ENCODE data around the gene EYA2.

Gene EYA2

GRCh38 chr20:47066484-47067270 lies 172.0 kb downstream of the EYA2 start:
- Histone ChIP-seq H3K79me2 (ENCODE audit: insufficient read depth, low read length) (no peaks in the 10 kb centered on the region), H3K4me2 (ENCODE audit: low read depth, low read length, poor library complexity, severe bottlenecking) (no peak overlapping the region), H2AFZ (ENCODE audit: low read length) (no peak overlapping the region), H3F3A (ENCODE audit: low read depth) (no peaks in the 10 kb centered on the region), H3K36me3 (ENCODE audit: insufficient read depth, low read length) (no peaks in the 10 kb centered on the region), H3K4me3 (ENCODE audit: low read length, poor library complexity, severe bottlenecking) (no peak overlapping the region), H3K9me2 (replicated peaks; ENCODE audit: low read depth, low read length) (no peaks in the 10 kb centered on the region), H3K9me3 (ENCODE audit: insufficient read depth, low read depth, low read length) (peaks cover 10% of the 10 kb centered on the region; the same call in 1 of the 2 replicates), H4K20me1 (ENCODE audit: insufficient read depth, low read length, poor library complexity, severe bottlenecking) (no peaks in the 10 kb centered on the region), H3K9ac (ENCODE audit: low read depth, low read length, poor library complexity, severe bottlenecking) (no peak overlapping the region), H3K4me1 (ENCODE audit: insufficient read depth, low read length, poor library complexity, severe bottlenecking) (no peaks in the 10 kb centered on the region), H3K27me3 (ENCODE audit: insufficient read depth, low read length, poor library complexity, severe bottlenecking) (no peaks in the 10 kb centered on the region)
- TF ChIP-seq CTCF (conservative IDR thresholded peaks at IDR 0.05; ENCODE audit: low read length) (no peak), EZH2phosphoT487 (IDR thresholded peaks at IDR 0.05; ENCODE audit: borderline replicate concordance) (no peak)

- H3K9me2 ChIP-seq (replicated peaks; ENCODE audit: low read depth, low read length): no peaks in the 10 kb centered on the region
- H3K79me2 ChIP-seq (ENCODE audit: insufficient read depth, low read length): no peaks in the 10 kb centered on the region
- no peak overlapping the region for H3K4me3 ChIP-seq (ENCODE audit: low read length, poor library complexity, severe bottlenecking)
- no peaks in the 10 kb centered on the region for H3K27me3 ChIP-seq (ENCODE audit: insufficient read depth, low read length, poor library complexity, severe bottlenecking)
- no peak overlapping the region for H3K4me2 ChIP-seq (ENCODE audit: low read depth, low read length, poor library complexity, severe bottlenecking)
- no peak for TF ChIP-seq CTCF (conservative IDR thresholded peaks at IDR 0.05; ENCODE audit: low read length)
- no peak for TF ChIP-seq EZH2phosphoT487 (IDR thresholded peaks at IDR 0.05; ENCODE audit: borderline replicate concordance)
- no peaks in the 10 kb centered on the region for H3K4me1 ChIP-seq (ENCODE audit: insufficient read depth, low read length, poor library complexity, severe bottlenecking)
- H3K9ac ChIP-seq (ENCODE audit: low read depth, low read length, poor library complexity, severe bottlenecking): no peak overlapping the region
- no peaks in the 10 kb centered on the region for H3F3A ChIP-seq (ENCODE audit: low read depth)
- peaks cover 10% of the 10 kb centered on the region; the same call in 1 of the 2 replicates for H3K9me3 ChIP-seq (ENCODE audit: insufficient read depth, low read depth, low read length)
- H4K20me1 ChIP-seq (ENCODE audit: insufficient read depth, low read length, poor library complexity, severe bottlenecking): no peaks in the 10 kb centered on the region
- H3K36me3 ChIP-seq (ENCODE audit: insufficient read depth, low read length): no peaks in the 10 kb centered on the region
- H2AFZ ChIP-seq (ENCODE audit: low read length): no peak overlapping the region
These were observed 173.1 kb downstream of the EYA2 start for GRCh38 chr20:47067776-47068175.

DNA sequence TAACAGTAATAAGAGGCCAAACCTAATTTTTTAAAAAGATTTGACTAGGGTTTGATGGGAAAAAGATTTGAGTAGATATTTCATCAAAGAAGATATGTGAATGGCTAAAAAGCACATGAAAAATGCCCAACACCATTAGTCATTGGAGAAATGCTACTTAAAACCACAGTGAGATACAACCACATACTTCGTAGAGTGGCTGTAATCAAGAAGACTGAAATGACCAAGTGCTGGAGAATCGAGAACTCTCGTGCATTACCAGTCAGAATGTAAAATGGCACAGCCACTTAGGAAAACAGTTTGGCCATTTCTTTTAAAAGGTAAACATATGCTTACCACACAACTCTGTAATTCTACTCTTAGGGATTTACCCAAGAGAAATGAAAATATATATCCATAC lies 175.5 kb downstream of the EYA2 start:
- TF ChIP-seq CTCF (conservative IDR thresholded peaks at IDR 0.05; ENCODE audit: low read length): no peak
- TF ChIP-seq EZH2phosphoT487 (IDR thresholded peaks at IDR 0.05; ENCODE audit: borderline replicate concordance): no peak
- Histone ChIP-seq H3K79me2 (ENCODE audit: insufficient read depth, low read length) (no peaks in the 10 kb centered on the region), H4K20me1 (ENCODE audit: insufficient read depth, low read length, poor library complexity, severe bottlenecking) (no peaks in the 10 kb centered on the region), H3K9me3 (ENCODE audit: insufficient read depth, low read depth, low read length) (peaks cover 10% of the 10 kb centered on the region; the same call in 1 of the 2 replicates), H2AFZ (ENCODE audit: low read length) (no peak overlapping the region), H3K9ac (ENCODE audit: low read depth, low read length, poor library complexity, severe bottlenecking) (no peak overlapping the region), H3K4me3 (ENCODE audit: low read length, poor library complexity, severe bottlenecking) (no peak overlapping the region), H3K27me3 (ENCODE audit: insufficient read depth, low read length, poor library complexity, severe bottlenecking) (no peaks in the 10 kb centered on the region), H3K4me1 (ENCODE audit: insufficient read depth, low read length, poor library complexity, severe bottlenecking) (no peaks in the 10 kb centered on the region), H3K4me2 (ENCODE audit: low read depth, low read length, poor library complexity, severe bottlenecking) (no peak overlapping the region), H3K9me2 (replicated peaks; ENCODE audit: low read depth, low read length) (no peaks in the 10 kb centered on the region), H3K36me3 (ENCODE audit: insufficient read depth, low read length) (no peaks in the 10 kb centered on the region), H3F3A (ENCODE audit: low read depth) (no peaks in the 10 kb centered on the region)

Data from Loucy (cell line).